ENCODE measurements around the gene LEF1. TPM values are rescaled to one million over a fixed set of nuclear protein-coding genes. Genes with fewer than 3 reads are reported as not detected.

The LEF1 gene
- total RNA-seq, 2 experiments from 2014 or later = 111 to 122 TPM

DNA sequence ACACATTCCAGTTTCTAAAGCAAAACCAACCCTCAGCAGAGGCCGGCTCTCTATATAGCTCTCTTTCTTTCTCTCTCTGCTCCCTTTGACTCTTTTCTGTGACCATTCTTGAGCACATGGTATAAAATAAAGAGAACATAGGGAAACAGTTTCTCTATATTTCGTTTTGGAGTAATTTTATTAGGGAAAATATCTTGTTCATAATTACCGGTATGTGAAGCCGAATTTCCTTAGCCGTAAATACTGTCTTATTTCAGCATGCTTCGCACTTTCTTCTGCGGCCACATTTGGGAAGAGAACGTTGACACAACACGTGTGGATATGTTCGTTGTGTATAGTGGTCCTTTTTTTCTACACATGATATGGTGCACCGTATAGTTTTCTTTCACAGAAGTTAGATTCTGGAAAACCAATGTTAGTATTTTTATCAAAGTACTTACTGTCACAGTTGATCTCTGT lies 4.9 kb upstream of the LEF1 start:
- ChIA-PET CTCF (interaction anchor here (0.8 to 2.9 kb wide), 5 partner anchors 8 to 399 kb away, joined by 3 to 12 read pairs (median 5); no protein-coding TSS in a partner anchor), POLR2A (interaction anchor here (0.7 to 1.9 kb wide), 2 partner anchors 144 to 446 kb away, joined by 4 to 6 read pairs; no protein-coding TSS in a partner anchor)
- no peak for DNase-seq
- Mint-ChIP-seq H3K9me3 (no peaks in the 10 kb centered on the region), H3K36me3 (peaks cover 10% of the 10 kb centered on the region), H3K4me3 (peak overlapping the region; percentile 85), H3K4me1 (ENCODE audit: low read depth) (peaks cover 40% of the 10 kb centered on the region), H3K27ac (peak overlapping the region; percentile 87), H3K27me3 (peaks cover 9% of the 10 kb centered on the region)
- intact Hi-C loops (cut with micrococcal nuclease) = loop anchor here (2.0 to 5.0 kb wide), 2 partner anchors 143 to 294 kb away; no protein-coding TSS in a partner anchor

- Mint-ChIP-seq H3K4me1 (ENCODE audit: low read depth) (peaks cover 40% of the 10 kb centered on the region), H3K27me3 (peaks cover 9% of the 10 kb centered on the region), H3K4me3 (peak overlapping the region; percentile 85), H3K36me3 (peaks cover 10% of the 10 kb centered on the region), H3K9me3 (no peaks in the 10 kb centered on the region), H3K27ac (peak overlapping the region; percentile 87)
- ChIA-PET CTCF (interaction anchor here (0.6 to 2.9 kb wide), 7 partner anchors 9 to 399 kb away, joined by 3 to 12 read pairs (median 3); no protein-coding TSS in a partner anchor), POLR2A (interaction anchor here (0.7 to 1.9 kb wide), 4 partner anchors 17 to 446 kb away, joined by 3 to 6 read pairs (median 4); no protein-coding TSS in a partner anchor)
- intact Hi-C loops (cut with micrococcal nuclease) = loop anchor here (2.0 to 5.0 kb wide), 2 partner anchors 142 to 294 kb away; no protein-coding TSS in a partner anchor
- DNase-seq = peak; percentile 76
These were observed 4.2 kb upstream of the LEF1 start for GRCh38 chr4:108172753-108173598.

DNA sequence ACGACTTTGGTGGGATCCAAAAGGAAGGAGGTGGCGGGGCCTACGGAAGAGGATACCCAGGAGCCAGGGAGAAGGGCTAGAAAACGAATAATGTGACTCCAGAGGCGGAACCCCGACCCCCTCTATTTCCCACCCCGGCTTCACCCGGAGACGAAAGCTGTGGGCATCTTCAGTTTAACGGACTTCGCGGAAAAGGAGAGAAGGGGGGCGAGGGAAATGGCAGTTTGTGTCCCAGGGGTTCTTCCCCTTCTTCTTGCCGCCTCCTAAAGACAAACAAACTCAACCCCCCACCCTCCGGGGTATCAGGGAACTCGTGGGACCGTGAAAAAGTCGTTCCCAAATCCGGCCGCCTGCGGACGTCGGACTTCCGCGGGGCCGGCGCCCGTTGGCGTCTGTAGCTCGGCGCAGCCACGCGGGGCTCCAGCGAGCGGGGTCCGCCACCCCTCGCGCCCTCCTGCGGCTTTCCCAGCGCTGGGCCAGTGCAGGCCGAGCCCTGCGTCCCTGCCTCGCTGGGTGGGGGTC lies 3.6 kb upstream of the LEF1 start:
- peak overlapping the region; percentile 80 for H3K27ac Mint-ChIP-seq
- peak overlapping the region; percentile 82 for H3K4me3 Mint-ChIP-seq
- no peaks in the 10 kb centered on the region for H3K9me3 Mint-ChIP-seq
- H3K36me3 Mint-ChIP-seq = peaks cover 11% of the 10 kb centered on the region
- H3K4me1 Mint-ChIP-seq (ENCODE audit: low read depth) = peaks cover 40% of the 10 kb centered on the region
- intact Hi-C loops (cut with micrococcal nuclease) = loop anchor here (2.0 to 5.0 kb wide), 2 partner anchors 141 to 295 kb away; no protein-coding TSS in a partner anchor
- POLR2A ChIA-PET = interaction anchor here (0.8 to 1.9 kb wide), 4 partner anchors 16 to 182 kb away, joined by 3 to 6 read pairs (median 4); partner anchors contain the start of gene HADH
- peak; percentile 52 for DNase-seq
- H3K27me3 Mint-ChIP-seq = peaks cover 9% of the 10 kb centered on the region
- CTCF ChIA-PET = interaction anchor here (0.6 to 2.9 kb wide), 5 partner anchors 10 to 153 kb away, joined by 3 to 12 read pairs (median 4); no protein-coding TSS in a partner anchor

DNA sequence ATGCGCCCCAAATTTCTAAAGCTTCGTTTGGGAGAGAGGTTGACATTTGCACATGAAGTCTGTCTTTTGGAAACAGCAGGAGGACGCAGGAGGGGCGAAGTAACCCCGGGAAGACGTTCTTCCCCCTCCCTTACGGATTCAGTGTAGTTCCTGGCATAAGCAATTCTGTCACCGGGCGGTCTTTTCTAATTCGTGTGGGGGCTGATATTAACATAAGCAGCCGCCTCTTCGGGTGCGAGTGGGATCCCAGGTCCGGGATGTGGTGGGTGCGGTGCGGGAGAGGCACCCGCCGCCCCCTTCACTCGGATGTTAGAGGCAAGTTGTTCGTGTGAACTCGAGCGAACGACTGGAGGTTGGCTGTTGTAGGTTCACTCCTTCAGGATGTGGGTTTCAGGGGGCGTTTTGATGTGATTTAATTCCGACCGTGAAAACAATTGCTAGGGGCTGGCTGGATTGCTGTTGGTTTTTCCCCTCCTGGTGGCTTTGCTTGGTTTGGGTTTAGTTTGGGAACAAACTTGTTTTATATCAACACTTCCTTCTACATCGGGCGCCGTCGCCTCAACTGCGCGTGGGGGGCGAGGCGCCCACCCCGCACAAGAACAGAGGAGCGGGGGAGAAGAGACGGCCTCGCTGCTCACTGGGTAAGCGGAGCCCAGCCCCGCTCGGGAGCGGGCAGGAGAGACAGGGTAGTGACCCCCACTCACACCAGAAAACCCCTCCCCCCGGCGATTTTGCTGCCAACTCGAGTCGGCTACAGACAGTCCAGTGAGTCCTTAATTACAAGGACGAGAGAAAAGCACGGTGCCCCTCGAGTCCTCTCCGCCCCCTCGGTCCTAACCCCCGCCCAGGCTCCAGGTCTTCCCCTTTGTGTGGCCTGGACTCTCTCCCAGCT lies 2.9 kb upstream of the LEF1 start:
- Mint-ChIP-seq H3K36me3 (peaks cover 15% of the 10 kb centered on the region), H3K27me3 (peaks cover 9% of the 10 kb centered on the region), H3K9me3 (no peaks in the 10 kb centered on the region), H3K27ac (peak overlapping the region; percentile 80), H3K4me1 (ENCODE audit: low read depth) (peaks cover 40% of the 10 kb centered on the region), H3K4me3 (peak overlapping the region; percentile 82)
- peak; percentile 76 for DNase-seq
- CTCF ChIA-PET = interaction anchor here (1.0 to 2.9 kb wide), 7 partner anchors 10 to 152 kb away, joined by 3 to 12 read pairs (median 4); no protein-coding TSS in a partner anchor
- POLR2A ChIA-PET = interaction anchor here (0.7 to 1.9 kb wide), 3 partner anchors 142 to 753 kb away, joined by 3 to 6 read pairs (median 3); partner anchors contain the start of gene HADH
- intact Hi-C loops (cut with micrococcal nuclease) = loop anchor here (2.0 to 5.0 kb wide), 4 partner anchors 141 to 296 kb away; partner anchors contain the start of gene HADH

GRCh38 chr4:108170631-108171338 lies 2.1 kb upstream of the LEF1 start:
- H3K4me3 Mint-ChIP-seq = peak overlapping the region; percentile 82
- intact Hi-C loops (cut with micrococcal nuclease) = loop anchor here (1.0 to 5.0 kb wide), 4 partner anchors 62 to 297 kb away; partner anchors contain the start of gene HADH
- ChIA-PET CTCF (interaction anchor here (1.1 to 2.8 kb wide), 5 partner anchors 11 to 151 kb away, joined by 3 to 12 read pairs (median 4); no protein-coding TSS in a partner anchor), POLR2A (interaction anchor here (0.7 to 1.1 kb wide), 2 partner anchors 181 to 754 kb away, joined by 3 read pairs; partner anchors contain the start of gene HADH)
- no peaks in the 10 kb centered on the region for H3K9me3 Mint-ChIP-seq
- peaks cover 9% of the 10 kb centered on the region for H3K27me3 Mint-ChIP-seq
- H3K36me3 Mint-ChIP-seq = peaks cover 8% of the 10 kb centered on the region
- H3K4me1 Mint-ChIP-seq (ENCODE audit: low read depth) = peaks cover 37% of the 10 kb centered on the region
- peak overlapping the region; percentile 80 for H3K27ac Mint-ChIP-seq
- DNase-seq = no peak

DNA sequence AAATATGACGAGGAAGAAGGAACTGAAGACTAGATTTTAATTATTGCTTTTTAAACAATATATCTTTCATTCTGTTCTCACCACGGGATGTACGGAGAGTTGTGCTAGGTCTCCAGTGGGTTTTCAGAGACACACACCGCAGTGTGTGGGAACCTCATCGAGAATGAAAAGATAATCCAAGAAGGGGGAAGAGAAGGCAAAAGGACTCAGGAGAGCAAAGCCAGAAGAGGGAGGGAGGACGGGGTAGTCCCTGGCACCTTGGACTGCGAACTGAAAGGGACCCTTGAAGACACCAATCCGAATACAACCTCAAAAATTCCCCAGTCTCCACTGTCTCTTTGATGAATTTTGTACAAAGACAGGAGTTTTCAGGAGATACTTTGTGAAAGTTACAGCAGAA lies 932 bp upstream of the LEF1 start:
- Mint-ChIP-seq H3K4me1 (ENCODE audit: low read depth) (peaks cover 37% of the 10 kb centered on the region), H3K27me3 (peaks cover 9% of the 10 kb centered on the region), H3K9me3 (no peaks in the 10 kb centered on the region), H3K36me3 (peaks cover 15% of the 10 kb centered on the region), H3K27ac (no peak overlapping the region), H3K4me3 (peak overlapping the region; percentile 84)
- ChIA-PET POLR2A (interaction anchor here (1.4 kb wide), 1 partner anchor 451 kb away, joined by 4 read pairs; the partner anchor contains the start of gene RPL34), CTCF (interaction anchor here (1.1 kb wide), 1 partner anchor 145 kb away, joined by 3 read pairs; no protein-coding TSS in a partner anchor)
- DNase-seq = no peak
- intact Hi-C loops (cut with micrococcal nuclease) = loop anchor here (1.0 to 10.0 kb wide), 8 partner anchors 61 to 1395 kb away; partner anchors contain the start of genes HADH and MCUB

DNA sequence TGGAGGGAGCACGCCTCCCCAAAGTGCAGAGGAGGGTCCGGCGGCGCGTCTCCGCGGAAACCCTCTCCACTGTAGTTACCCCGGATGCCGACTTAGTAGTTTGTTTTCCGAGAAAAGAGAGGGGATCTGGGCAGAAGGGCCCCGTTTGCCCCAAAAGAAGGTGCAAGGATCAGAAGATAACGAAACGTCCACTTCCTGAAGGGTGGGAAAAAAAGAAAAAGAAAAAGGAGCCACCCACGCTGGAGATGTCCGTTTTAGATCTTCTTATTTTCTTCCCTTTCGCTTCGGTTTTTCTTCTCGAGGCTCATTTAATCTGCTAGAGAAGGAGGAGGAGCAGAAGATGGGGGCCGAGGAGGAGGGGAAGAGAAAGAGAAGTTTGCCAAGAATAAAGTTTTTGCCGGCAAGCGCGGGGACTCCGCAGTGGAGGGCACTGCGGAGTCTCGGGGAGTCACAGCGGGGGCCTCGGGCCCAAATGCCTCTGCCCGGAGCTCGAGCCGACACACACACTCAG lies 517 bp downstream of the LEF1 start:
- intact Hi-C loops (cut with micrococcal nuclease) = loop anchor here (2.0 to 10.0 kb wide), 4 partner anchors 187 to 1397 kb away; partner anchors contain the start of gene MCUB
- Mint-ChIP-seq H3K27me3 (peaks cover 9% of the 10 kb centered on the region), H3K9me3 (no peaks in the 10 kb centered on the region), H3K4me3 (peak overlapping the region; percentile 84), H3K36me3 (peaks cover 22% of the 10 kb centered on the region), H3K27ac (peak overlapping the region; percentile 82), H3K4me1 (ENCODE audit: low read depth) (peaks cover 32% of the 10 kb centered on the region)
- ChIA-PET CTCF (interaction anchor here (1.0 to 4.4 kb wide), 4 partner anchors 9 to 138 kb away, joined by 4 to 19 read pairs (median 6); no protein-coding TSS in a partner anchor), POLR2A (interaction anchor here (0.6 to 3.9 kb wide), 15 partner anchors 8 to 482 kb away, joined by 3 to 18 read pairs (median 3); partner anchors contain the start of gene OSTC)
- DNase-seq = no peak

GRCh38 chr4:108166441-108167315 lies 2.1 kb downstream of the LEF1 start:
- POLR2A ChIA-PET = interaction anchor here (0.6 to 3.9 kb wide), 8 partner anchors 17 to 453 kb away, joined by 3 to 18 read pairs (median 4); partner anchors contain the start of gene RPL34
- Mint-ChIP-seq H3K36me3 (peaks cover 34% of the 10 kb centered on the region), H3K4me1 (ENCODE audit: low read depth) (peaks cover 46% of the 10 kb centered on the region)

DNA sequence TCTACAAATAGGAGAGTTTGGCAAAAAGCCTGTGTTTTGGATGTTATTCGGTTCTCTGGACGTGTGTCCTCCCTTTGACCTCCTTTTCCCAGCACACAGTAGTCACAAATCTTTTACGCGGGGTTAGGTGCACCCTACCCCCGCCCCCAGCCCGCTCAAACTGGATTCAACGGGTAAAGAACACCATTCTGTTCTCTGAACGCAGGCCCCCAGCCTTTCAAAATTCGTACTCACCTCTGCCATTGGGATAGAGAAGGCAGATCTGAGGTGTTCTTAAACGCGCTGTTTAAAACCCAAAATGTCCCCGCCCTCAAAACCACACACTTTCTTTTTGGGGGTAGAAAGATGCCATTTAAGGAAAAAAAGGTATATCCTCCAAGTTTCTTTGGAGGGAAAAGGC lies 2.7 kb downstream of the LEF1 start:
- intact Hi-C loops (cut with micrococcal nuclease) = loop anchor here (1.0 to 10.0 kb wide), 5 partner anchors 23 to 1399 kb away; partner anchors contain the start of gene MCUB
- DNase-seq = peak; percentile 77
- Mint-ChIP-seq H3K27me3 (peaks cover 9% of the 10 kb centered on the region), H3K27ac (peak overlapping the region; percentile 94), H3K4me3 (peak overlapping the region; percentile 85), H3K9me3 (no peaks in the 10 kb centered on the region), H3K36me3 (peaks cover 36% of the 10 kb centered on the region), H3K4me1 (ENCODE audit: low read depth) (peaks cover 45% of the 10 kb centered on the region)
- POLR2A ChIA-PET = interaction anchor here (0.6 to 3.9 kb wide), 9 partner anchors 16 to 454 kb away, joined by 3 to 18 read pairs (median 3); partner anchors contain the start of gene RPL34
- CTCF ChIA-PET = interaction anchor here (1.0 to 4.4 kb wide), 4 partner anchors 11 to 147 kb away, joined by 3 to 19 read pairs (median 3); no protein-coding TSS in a partner anchor

More at GRCh38 chr4:108166441-108167315, 2.1 kb downstream of the LEF1 start:
- Mint-ChIP-seq H3K4me3 (peak overlapping the region; percentile 85), H3K27ac (peak overlapping the region; percentile 94), H3K27me3 (peaks cover 9% of the 10 kb centered on the region), H3K9me3 (no peaks in the 10 kb centered on the region)
- peak; percentile 81 for DNase-seq
- CTCF ChIA-PET = interaction anchor here (0.7 to 4.4 kb wide), 6 partner anchors 12 to 327 kb away, joined by 3 to 19 read pairs (median 3); no protein-coding TSS in a partner anchor
- intact Hi-C loops (cut with micrococcal nuclease) = loop anchor here (1.0 to 10.0 kb wide), 6 partner anchors 23 to 1398 kb away; partner anchors contain the start of genes MCUB and RPL34
